Calu3 (cell line): Measurements from ENCODE around the gene ZNF181. TPM values are rescaled to one million over a fixed set of nuclear protein-coding genes. Genes with fewer than 3 reads are reported as not detected.
A peak's percentile ranks its signal among the peaks of the same experiment; 100 is the strongest.

Experiments used
- BruUV-seq: library from RNA; stranded (reverse); fragments of 400-500 nt; replicated peaks from 2 replicates; lab custom pipeline; 2021; lab: Mats Ljungman, UMichigan
- CTCF ChIA-PET: fragments of 300-600 bp; sonication (Branson Sonifier 250); formaldehyde crosslinking; loops from one replicate; lab custom pipeline; 2022; ENCODE audit warnings: antibody characterized with exemption; lab: Charles Lee
- DNase-seq: peaks from one replicate; pipeline ENCODE4 v3.0.0; 2022
- H3K27ac Mint-ChIP-seq: one replicate; pipeline ENCODE4 v1.8.0; 2022; ENCODE audit warnings: mixed read lengths; ENCODE audit not compliant: unreplicated experiment
- H3K27me3 Mint-ChIP-seq: one replicate; pipeline ENCODE4 v1.8.0; 2022; ENCODE audit warnings: mixed read lengths; ENCODE audit not compliant: unreplicated experiment
- H3K36me3 Mint-ChIP-seq: one replicate; pipeline ENCODE4 v1.8.0; 2022; ENCODE audit warnings: mild to moderate bottlenecking, moderate library complexity, mixed read lengths; ENCODE audit not compliant: insufficient read depth, unreplicated experiment
- H3K4me1 Mint-ChIP-seq: one replicate; pipeline ENCODE4 v1.8.0; 2022; ENCODE audit warnings: mild to moderate bottlenecking, low read depth, mixed read lengths; ENCODE audit not compliant: unreplicated experiment
- H3K4me3 Mint-ChIP-seq: one replicate; pipeline ENCODE4 v1.8.0; 2022; ENCODE audit warnings: mild to moderate bottlenecking, low read depth, moderate library complexity, mixed read lengths; ENCODE audit not compliant: unreplicated experiment
- H3K9me3 Mint-ChIP-seq: one replicate; pipeline ENCODE4 v1.8.0; 2022; ENCODE audit warnings: low read depth, mixed read lengths; ENCODE audit not compliant: unreplicated experiment
- CTCF ChIP-seq: fragments of 200-600 bp; IDR thresholded peaks from one replicate; pipeline ENCODE4 v1.8.0; 2022; ENCODE audit warnings: antibody characterized with exemption; ENCODE audit not compliant: unreplicated experiment
- intact Hi-C: fragments of 100-400 bp; cut with micrococcal nuclease; formaldehyde crosslinking; loops from one replicate; pipeline ENCODE4 v1.10.0; 2022; ENCODE audit not compliant: unreplicated experiment
- total RNA-seq: library from RNA; stranded (reverse); gene quantifications from 2 replicates; pipeline ENCODE4 v1.2.3, GENCODE V29; 2022

The ZNF181 gene
- total RNA-seq, 1 experiment from 2014 or later: 5.7 TPM

- H3K9me3 Mint-ChIP-seq: peaks cover 15% of the 10 kb centered on the region
- no peaks in the 10 kb centered on the region for H3K4me1 Mint-ChIP-seq
- no peaks in the 10 kb centered on the region for H3K36me3 Mint-ChIP-seq
- intact Hi-C loops: loop anchor here (1.0 kb wide), 3 partner anchors 73 to 211 kb away; no protein-coding TSS in a partner anchor
- no peaks in the 10 kb centered on the region for H3K27me3 Mint-ChIP-seq
- no peak for TF ChIP-seq CTCF
- BruUV-seq: no TSS peak
- H3K4me3 Mint-ChIP-seq: no peak overlapping the region
- no peak for DNase-seq
- CTCF ChIA-PET: no interaction called here
- H3K27ac Mint-ChIP-seq: no peak overlapping the region
These were observed 22.2 kb upstream of the ZNF181 start for GRCh38 chr19:34711890-34712289.

- DNase-seq: peak; percentile 68
- Mint-ChIP-seq H3K4me1 (no peaks in the 10 kb centered on the region), H3K27ac (no peak overlapping the region), H3K27me3 (no peaks in the 10 kb centered on the region), H3K4me3 (no peak overlapping the region), H3K36me3 (no peaks in the 10 kb centered on the region), H3K9me3 (peaks cover 15% of the 10 kb centered on the region)
- CTCF ChIA-PET: interaction anchor here (0.7 to 0.9 kb wide), 2 partner anchors 214 to 924 kb away, joined by 3 to 4 read pairs; partner anchors contain the start of gene ZNF30
- BruUV-seq: no TSS peak
- intact Hi-C loops: loop anchor here (1.0 kb wide), 3 partner anchors 73 to 211 kb away; no protein-coding TSS in a partner anchor
- peak; percentile 77 for TF ChIP-seq CTCF
These were observed 21.4 kb upstream of the ZNF181 start for GRCh38 chr19:34712395-34713261.

- H3K4me3 Mint-ChIP-seq: no peak overlapping the region
- no peak for TF ChIP-seq CTCF
- H3K27ac Mint-ChIP-seq: no peak overlapping the region
- BruUV-seq: no TSS peak
- no peaks in the 10 kb centered on the region for H3K27me3 Mint-ChIP-seq
- no peaks in the 10 kb centered on the region for H3K4me1 Mint-ChIP-seq
- H3K9me3 Mint-ChIP-seq: peaks cover 15% of the 10 kb centered on the region
- no peaks in the 10 kb centered on the region for H3K36me3 Mint-ChIP-seq
- no peak for DNase-seq
- CTCF ChIA-PET: interaction anchor here (0.9 kb wide), 1 partner anchor 214 kb away, joined by 3 read pairs; the partner anchor contains the start of gene ZNF30
- intact Hi-C loops: no loop called here
These were observed 20.8 kb upstream of the ZNF181 start for GRCh38 chr19:34713262-34713637.

GRCh38 chr19:34715357-34715756, 18.7 kb upstream of the ZNF181 start:
- H3K4me1 Mint-ChIP-seq: no peaks in the 10 kb centered on the region
- no TSS peak for BruUV-seq
- intact Hi-C loops: no loop called here

More at GRCh38 chr19:34715357-34715756, 18.7 kb upstream of the ZNF181 start:
- CTCF ChIA-PET: no interaction called here
- peaks cover 15% of the 10 kb centered on the region for H3K9me3 Mint-ChIP-seq
- DNase-seq: no peak
- no peak overlapping the region for H3K27ac Mint-ChIP-seq
- no peak for TF ChIP-seq CTCF
- H3K36me3 Mint-ChIP-seq: no peaks in the 10 kb centered on the region
- H3K27me3 Mint-ChIP-seq: no peaks in the 10 kb centered on the region
- no peak overlapping the region for H3K4me3 Mint-ChIP-seq
